ENCODE data around the gene BUB1B. TPM values are rescaled to one million over a fixed set of nuclear protein-coding genes. Genes with fewer than 3 reads are reported as not detected.

BUB1B gene
- total RNA-seq, 4 donors from 2014 or later = 1.4 to 15.3 (median 8.6) TPM

GRCh38 chr15:40125950-40126349, 34.9 kb upstream of the BUB1B start:
- in situ Hi-C loops (cut with MboI; ENCODE audit: low pct_ligation_motif_present in 1 of 4, low pct_unique_long_range_greater_than_20kb in 1 of 4, low sequenced_read_pairs in 3 of 4) = no loop called here

GRCh38 chr15:40128766-40129660, 31.9 kb upstream of the BUB1B start:
- 29 to 63% methylated on average over 12 to 27 of the region's 27 CpGs for WGBS, 2 donors (ENCODE audit: low coverage in 1 of 2)
- Histone ChIP-seq H3K27me3 (no peaks in the 10 kb centered on the region), H3K9me3 (no peaks in the 10 kb centered on the region), H3K4me3 (no peak overlapping the region), H3K4me1 (no peaks in the 10 kb centered on the region), H3K36me3 (no peaks in the 10 kb centered on the region), H3K27ac (no peak overlapping the region)
- intact Hi-C loops (cut with DNase I; ENCODE audit: low total_unique reads) (no loop called here), in situ Hi-C loops (cut with MboI; ENCODE audit: low pct_ligation_motif_present in 1 of 4, low pct_unique_long_range_greater_than_20kb in 1 of 4, low sequenced_read_pairs in 3 of 4) (no loop called here)
- DNase-seq = no peak
- TF ChIP-seq POLR2A (IDR thresholded peaks at IDR 0.05) = no peak
- no peak for TF ChIP-seq CTCF (IDR thresholded peaks at IDR 0.05)
- TF ChIP-seq EP300 (IDR thresholded peaks at IDR 0.05; ENCODE audit: low read depth) = no peak
- no peak for TF ChIP-seq POLR2AphosphoS5 (IDR thresholded peaks at IDR 0.05)

More at GRCh38 chr15:40125950-40126349, 34.9 kb upstream of the BUB1B start:
- Histone ChIP-seq H3K4me1 (no peaks in the 10 kb centered on the region), H3K36me3 (no peaks in the 10 kb centered on the region), H3K4me3 (no peak overlapping the region), H3K27me3 (no peaks in the 10 kb centered on the region), H3K27ac (no peak overlapping the region), H3K9me3 (no peaks in the 10 kb centered on the region)
- no peak for DNase-seq
- TF ChIP-seq EP300 (IDR thresholded peaks at IDR 0.05; ENCODE audit: low read depth) (no peak), POLR2AphosphoS5 (IDR thresholded peaks at IDR 0.05) (no peak), POLR2A (IDR thresholded peaks at IDR 0.05) (no peak), CTCF (IDR thresholded peaks at IDR 0.05) (no peak)
- WGBS, 2 donors (ENCODE audit: low coverage in 1 of 2) = 86 to 90% methylated on average over 7 of the region's 7 CpGs
- intact Hi-C loops (cut with DNase I; ENCODE audit: low total_unique reads) = loop anchor here (2.0 kb wide), 1 partner anchor 67 kb away; no protein-coding TSS in a partner anchor

- Histone ChIP-seq H3K4me1 (no peaks in the 10 kb centered on the region), H3K36me3 (no peaks in the 10 kb centered on the region), H3K27ac (no peak overlapping the region), H3K27me3 (no peaks in the 10 kb centered on the region), H3K9me3 (no peaks in the 10 kb centered on the region), H3K4me3 (no peak overlapping the region)
- no peak for DNase-seq
- TF ChIP-seq POLR2AphosphoS5 (IDR thresholded peaks at IDR 0.05) (no peak), CTCF (IDR thresholded peaks at IDR 0.05) (no peak), POLR2A (IDR thresholded peaks at IDR 0.05) (no peak), EP300 (IDR thresholded peaks at IDR 0.05; ENCODE audit: low read depth) (no peak)
- in situ Hi-C loops (cut with MboI; ENCODE audit: low pct_ligation_motif_present in 1 of 4, low pct_unique_long_range_greater_than_20kb in 1 of 4, low sequenced_read_pairs in 3 of 4) (no loop called here), intact Hi-C loops (cut with DNase I; ENCODE audit: low total_unique reads) (no loop called here)
- WGBS, 2 donors (ENCODE audit: low coverage in 1 of 2) = 64% methylated on average over 5 of the region's 5 CpGs
Observed at GRCh38 chr15:40130118-40130517, 30.8 kb upstream of the BUB1B start.

GRCh38 chr15:40130799-40131502, 29.9 kb upstream of the BUB1B start:
- TF ChIP-seq CTCF (IDR thresholded peaks at IDR 0.05) (no peak), POLR2AphosphoS5 (IDR thresholded peaks at IDR 0.05) (no peak), EP300 (IDR thresholded peaks at IDR 0.05; ENCODE audit: low read depth) (no peak), POLR2A (IDR thresholded peaks at IDR 0.05) (no peak)
- in situ Hi-C loops (cut with MboI; ENCODE audit: low pct_ligation_motif_present in 1 of 4, low pct_unique_long_range_greater_than_20kb in 1 of 4, low sequenced_read_pairs in 3 of 4) = no loop called here
- no peak overlapping the region for H3K27ac ChIP-seq
- H3K4me3 ChIP-seq = no peak overlapping the region
- H3K4me1 ChIP-seq = no peaks in the 10 kb centered on the region
- WGBS, 2 donors (ENCODE audit: low coverage in 1 of 2) = 58 to 74% methylated on average over 7 to 19 of the region's 19 CpGs
- no peak for DNase-seq
- H3K27me3 ChIP-seq = no peaks in the 10 kb centered on the region
- H3K36me3 ChIP-seq = no peaks in the 10 kb centered on the region
- no peaks in the 10 kb centered on the region for H3K9me3 ChIP-seq
- intact Hi-C loops (cut with DNase I; ENCODE audit: low total_unique reads) = no loop called here

Measured in transverse colon (tissue), 4 donors.